Uterus (tissue), 4 donors: Measurements from ENCODE around the gene SPC25. TPM values are rescaled to one million over a fixed set of nuclear protein-coding genes. Genes with fewer than 3 reads are reported as not detected.

Source experiments
- DNase-seq, 2 donors: peaks; one replicate each; pipeline ENCODE4 v3.0.0-alpha.2; 2019 to 2020
- H3K27ac ChIP-seq, 2 donors: fragments of 200-600 bp; sonication (generic); 1 replicate in 1 of 2; 2 replicates in 1 of 2; pipeline ENCODE4 v1.5.1; 2016 to 2018
- H3K27me3 ChIP-seq, 2 donors: fragments of 200-600 bp; sonication (generic); one replicate each; pipeline ENCODE4 v1.5.1; 2018 to 2019; ENCODE audit warnings: control low read depth in 1 of 2
- H3K36me3 ChIP-seq, 2 donors: fragments of 200-600 bp; sonication (generic); one replicate each; pipeline ENCODE4 v1.5.1; 2019; ENCODE audit warnings: control low read depth in 1 of 2
- H3K4me1 ChIP-seq, 2 donors: fragments of 200-600 bp; sonication (generic); one replicate each; pipeline ENCODE4 v1.5.1; 2018 to 2019; ENCODE audit warnings: control low read depth in 1 of 2
- H3K4me3 ChIP-seq, 2 donors: fragments of 200-600 bp; sonication (generic); 1 replicate in 1 of 2; 2 replicates in 1 of 2; pipeline ENCODE4 v1.5.1; 2018 to 2019; ENCODE audit warnings: mild to moderate bottlenecking in 1 of 2
- H3K9me3 ChIP-seq, 2 donors: fragments of 200-600 bp; sonication (generic); one replicate each; pipeline ENCODE4 v1.5.1; 2019; ENCODE audit warnings: control low read depth in 1 of 2
- POLR2A ChIP-seq, 2 donors: fragments of 450-650 bp; IDR thresholded peaks; one replicate each; pipeline ENCODE4 v1.6.1; 2016; ENCODE audit warnings: antibody characterized with exemption in 2 of 2, mild to moderate bottlenecking in 1 of 2, moderate library complexity in 1 of 2
- intact Hi-C: fragments of 100-400 bp; cut with DNase I; formaldehyde crosslinking; loops from one replicate; pipeline ENCODE4 v1.15.1; 2023; ENCODE audit warnings: low total_unique reads
- total RNA-seq, 4 donors: library from RNA; depleted of rRNA in 3 of 4; stranded (reverse); fragments of >200 nt in 3 of 4; gene quantifications; one replicate each; pipeline versions ENCODE4 v1.1.0 to v1.2.4, GENCODE V29; 2014 to 2023
- TF ChIP-seq, protein P1 (sequence below), 4 experiments: fragments of 200-600 bp in 2 of 4; fragments of 450-650 bp in 2 of 4; sonication (generic) in 2 of 4; IDR thresholded peaks; one replicate each; pipeline ENCODE4 v1.5.1; 2016 to 2019; ENCODE audit warnings: antibody characterized with exemption in 4 of 4, mild to moderate bottlenecking in 2 of 4, moderate library complexity in 1 of 4
- donor health status: DM: yes; HTN: yes; CAD: no.

The SPC25 gene
- total RNA-seq, 4 donors from 2014 or later: 0.43 to 9.5 TPM; not detected in 2

GRCh38 chr2:168916331-168916675 lies 26.1 kb upstream of the SPC25 start:
- no peak for DNase-seq
- H3K36me3 ChIP-seq: no peaks in the 10 kb centered on the region
- intact Hi-C loops: no loop called here
- no peaks in the 10 kb centered on the region for H3K9me3 ChIP-seq
- H3K27ac ChIP-seq: no peak overlapping the region
- no peaks in the 10 kb centered on the region for H3K27me3 ChIP-seq
- no peaks in the 10 kb centered on the region for H3K4me1 ChIP-seq
- no peak overlapping the region for H3K4me3 ChIP-seq
- TF ChIP-seq, protein P1, sequence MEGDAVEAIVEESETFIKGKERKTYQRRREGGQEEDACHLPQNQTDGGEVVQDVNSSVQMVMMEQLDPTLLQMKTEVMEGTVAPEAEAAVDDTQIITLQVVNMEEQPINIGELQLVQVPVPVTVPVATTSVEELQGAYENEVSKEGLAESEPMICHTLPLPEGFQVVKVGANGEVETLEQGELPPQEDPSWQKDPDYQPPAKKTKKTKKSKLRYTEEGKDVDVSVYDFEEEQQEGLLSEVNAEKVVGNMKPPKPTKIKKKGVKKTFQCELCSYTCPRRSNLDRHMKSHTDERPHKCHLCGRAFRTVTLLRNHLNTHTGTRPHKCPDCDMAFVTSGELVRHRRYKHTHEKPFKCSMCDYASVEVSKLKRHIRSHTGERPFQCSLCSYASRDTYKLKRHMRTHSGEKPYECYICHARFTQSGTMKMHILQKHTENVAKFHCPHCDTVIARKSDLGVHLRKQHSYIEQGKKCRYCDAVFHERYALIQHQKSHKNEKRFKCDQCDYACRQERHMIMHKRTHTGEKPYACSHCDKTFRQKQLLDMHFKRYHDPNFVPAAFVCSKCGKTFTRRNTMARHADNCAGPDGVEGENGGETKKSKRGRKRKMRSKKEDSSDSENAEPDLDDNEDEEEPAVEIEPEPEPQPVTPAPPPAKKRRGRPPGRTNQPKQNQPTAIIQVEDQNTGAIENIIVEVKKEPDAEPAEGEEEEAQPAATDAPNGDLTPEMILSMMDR (IDR thresholded peaks at IDR 0.05): no peak
- no peak for TF ChIP-seq POLR2A (IDR thresholded peaks at IDR 0.05)

GRCh38 chr2:168915441-168916330 lies 25.5 kb upstream of the SPC25 start:
- Histone ChIP-seq H3K27me3 (no peaks in the 10 kb centered on the region), H3K9me3 (no peaks in the 10 kb centered on the region), H3K4me3 (no peak overlapping the region), H3K36me3 (no peaks in the 10 kb centered on the region), H3K4me1 (no peaks in the 10 kb centered on the region), H3K27ac (no peak overlapping the region)
- TF ChIP-seq, protein P1 (IDR thresholded peaks at IDR 0.05): no peak
- no peak for TF ChIP-seq POLR2A (IDR thresholded peaks at IDR 0.05)
- intact Hi-C loops: no loop called here
- no peak for DNase-seq

- Histone ChIP-seq H3K27me3 (no peaks in the 10 kb centered on the region), H3K9me3 (no peaks in the 10 kb centered on the region), H3K36me3 (no peaks in the 10 kb centered on the region), H3K27ac (no peak overlapping the region), H3K4me3 (no peak overlapping the region), H3K4me1 (no peaks in the 10 kb centered on the region)
- TF ChIP-seq POLR2A (IDR thresholded peaks at IDR 0.05): no peak
- TF ChIP-seq, protein P1 (IDR thresholded peaks at IDR 0.05): no peak
- intact Hi-C loops: no loop called here
- DNase-seq: no peak
Measured at GRCh38 chr2:168913495-168913894, 23.3 kb upstream of the SPC25 start.

GRCh38 chr2:168912901-168913369 lies 22.7 kb upstream of the SPC25 start:
- Histone ChIP-seq H3K27ac (no peak overlapping the region), H3K9me3 (no peaks in the 10 kb centered on the region), H3K36me3 (no peaks in the 10 kb centered on the region), H3K27me3 (no peaks in the 10 kb centered on the region), H3K4me3 (peak overlapping the region in 1 of 2 donors; percentile 14), H3K4me1 (no peaks in the 10 kb centered on the region)
- TF ChIP-seq, protein P1 (IDR thresholded peaks at IDR 0.05): no peak
- no peak for TF ChIP-seq POLR2A (IDR thresholded peaks at IDR 0.05)
- intact Hi-C loops: no loop called here
- DNase-seq: peak in 1 of 2 donors; percentile 37

GRCh38 chr2:168912466-168912865 lies 22.2 kb upstream of the SPC25 start:
- no peak for DNase-seq
- Histone ChIP-seq H3K27me3 (no peaks in the 10 kb centered on the region), H3K4me1 (no peaks in the 10 kb centered on the region), H3K9me3 (no peaks in the 10 kb centered on the region), H3K36me3 (no peaks in the 10 kb centered on the region), H3K27ac (no peak overlapping the region), H3K4me3 (peak overlapping the region in 1 of 2 donors; percentile 14)
- intact Hi-C loops: no loop called here
- TF ChIP-seq, protein P1 (IDR thresholded peaks at IDR 0.05): no peak
- TF ChIP-seq POLR2A (IDR thresholded peaks at IDR 0.05): no peak
